HepG2 (cell line): ENCODE data around the gene TCAP. TPM values are rescaled to one million over a fixed set of nuclear protein-coding genes. Genes with fewer than 3 reads are reported as not detected.

ENCODE experiments used
- DZIP1 ChIP-seq: sonication (generic); formaldehyde crosslinking; IDR thresholded peaks from 2 replicates; pipeline ENCODE4 v1.5.0; 2020; ENCODE audit warnings: mild to moderate bottlenecking, missing genetic modification reagents
- EEA1 ChIP-seq: sonication (generic); formaldehyde crosslinking; IDR thresholded peaks from 2 replicates; pipeline ENCODE4 v1.5.1; 2020; ENCODE audit warnings: mild to moderate bottlenecking, missing genetic modification reagents, borderline replicate concordance
- GATAD2A ChIP-seq: IDR thresholded peaks from 2 replicates; pipeline ENCODE4 v1.6.1; 2016
- HOXD1 ChIP-seq: sonication (generic); formaldehyde crosslinking; IDR thresholded peaks from 2 replicates; pipeline ENCODE4 v1.5.0; 2020; ENCODE audit warnings: missing genetic modification reagents
- LBX2 ChIP-seq: sonication (generic); formaldehyde crosslinking; IDR thresholded peaks from 2 replicates; pipeline ENCODE4 v1.5.0; 2020; ENCODE audit warnings: missing genetic modification reagents, mild to moderate bottlenecking, borderline replicate concordance
- MAFK ChIP-seq, 2 experiments: IDR thresholded peaks in 1 of 2; conservative IDR thresholded peaks in 1 of 2; 2 replicates each; pipeline ENCODE4 v1.6.1; 2011; ENCODE audit warnings: improper control_type of control experiment in 2 of 2, low read length in 2 of 2
- PRDM15 ChIP-seq: sonication (generic); formaldehyde crosslinking; IDR thresholded peaks from 2 replicates; pipeline ENCODE4 v1.4.0; 2020; ENCODE audit warnings: missing genetic modification reagents
- ZFX ChIP-seq: sonication (generic); formaldehyde crosslinking; IDR thresholded peaks from 2 replicates; pipeline ENCODE4 v1.4.0; 2020; ENCODE audit warnings: mild to moderate bottlenecking, low read depth, missing genetic modification reagents, moderate library complexity
- ZNF563 ChIP-seq: sonication (generic); formaldehyde crosslinking; IDR thresholded peaks from 2 replicates; pipeline ENCODE4 v1.8.0; 2022; ENCODE audit warnings: mild to moderate bottlenecking, moderate library complexity, missing genetic modification reagents
- ZNF687 ChIP-seq: sonication (generic); formaldehyde crosslinking; IDR thresholded peaks from 2 replicates; pipeline ENCODE4 v1.5.1; 2020; ENCODE audit warnings: mild to moderate bottlenecking, missing genetic modification reagents, moderate library complexity
- ZNF746 ChIP-seq: sonication (generic); formaldehyde crosslinking; IDR thresholded peaks from 2 replicates; pipeline ENCODE4 v1.8.0; 2022; ENCODE audit warnings: mild to moderate bottlenecking, missing genetic modification reagents
- ZNF766 ChIP-seq: sonication (generic); formaldehyde crosslinking; IDR thresholded peaks from 2 replicates; pipeline ENCODE4 v1.5.0; 2020; ENCODE audit warnings: missing genetic modification reagents, borderline replicate concordance
- ZNF816 ChIP-seq: sonication (generic); formaldehyde crosslinking; IDR thresholded peaks from 2 replicates; pipeline ENCODE4 v1.8.0; 2022; ENCODE audit warnings: missing genetic modification reagents, mild to moderate bottlenecking, borderline replicate concordance
- polyA plus RNA-seq, 8 experiments: library from polyadenylated mRNA; depleted of rRNA in 3 of 8; stranded (reverse) in 7 of 8; unstranded in 1 of 8; fragments of >200 nt; fragmentation: Illumina TruSeq in 4 of 8; extraction: Trizol in 4 of 8; gene quantifications; 2 replicates each; pipeline versions ENCODE4 v1.2.1 to v1.2.3, GENCODE V29; 2011 to 2016; ENCODE audit warnings: low read depth in 4 of 8, missing spikeins in 1 of 8, mixed read lengths in 1 of 8; ENCODE audit not compliant: insufficient read depth in 1 of 8
- total RNA-seq, 5 experiments: library from RNA; depleted of rRNA; stranded (reverse); fragments of >200 nt; fragmentation: Illumina TruSeq; extraction: Trizol; gene quantifications; 2 replicates each; pipeline ENCODE4 v1.2.3, GENCODE V29; 2016; ENCODE audit warnings: low read depth in 1 of 5
- TF ChIP-seq, protein P1 (sequence below): sonication (generic); formaldehyde crosslinking; IDR thresholded peaks from 2 replicates; pipeline ENCODE4 v1.4.0; 2020; ENCODE audit warnings: missing genetic modification reagents

TCAP gene
- total and polyA plus RNA-seq, 2 of the 13 experiments (the other 11 are each of a cell fraction or from before 2014, with no cell fraction given): 0.24 to 0.65 TPM

DNA sequence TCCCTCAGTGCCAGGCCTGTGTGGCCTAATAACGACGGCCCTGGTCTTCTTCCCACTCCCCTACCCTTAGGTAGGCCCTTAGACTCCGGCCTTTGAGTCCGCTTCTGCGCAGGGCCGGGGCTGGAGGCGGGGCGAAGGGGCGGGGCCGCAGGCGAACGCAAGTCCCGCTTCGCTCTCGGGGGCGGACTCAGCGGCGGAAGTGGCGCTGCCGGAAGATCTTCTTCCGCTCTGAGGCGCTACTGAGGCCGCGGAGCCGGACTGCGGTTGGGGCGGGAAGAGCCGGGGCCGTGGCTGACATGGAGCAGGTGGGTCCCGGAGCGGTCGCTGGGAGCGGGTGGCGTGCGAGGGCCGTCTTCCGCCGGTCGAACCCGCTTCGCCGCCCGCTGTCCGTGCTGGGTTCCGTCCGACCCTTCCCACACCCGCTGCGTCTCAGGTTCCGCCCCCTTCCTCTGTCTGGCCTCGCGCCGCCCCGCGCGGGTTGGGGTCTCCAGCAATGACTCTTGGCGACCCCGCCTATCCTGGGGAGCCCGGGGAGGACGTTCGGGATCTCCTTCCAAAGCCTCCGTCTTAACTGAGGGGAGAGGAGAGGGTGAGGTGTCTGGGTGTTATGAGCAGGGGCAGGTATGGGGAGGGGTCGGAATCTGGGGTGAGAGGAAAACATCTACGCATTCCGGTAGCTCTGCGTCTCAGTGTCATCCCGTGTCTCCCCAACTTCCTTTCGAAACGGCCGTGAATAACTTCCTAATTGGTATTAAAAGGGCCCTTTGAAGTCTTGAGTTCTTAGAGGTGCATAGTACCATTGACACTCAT lies 28.0 kb upstream of the TCAP start, which contains the start of gene STARD3 (continued):
- peak; percentile 80 for TF ChIP-seq PRDM15 (CRISPR knock-in tag)
- peak; percentile 81 for TF ChIP-seq ZNF746 (CRISPR knock-in tag)
- peak; percentile 75 for TF ChIP-seq ZNF766
- TF ChIP-seq ZFX (CRISPR knock-in tag): peak; percentile 99
- peak; percentile 76 for TF ChIP-seq ZNF563 (CRISPR knock-in tag)
- TF ChIP-seq EEA1: peak; percentile 50; the same call in 1 of the 2 replicates
- TF ChIP-seq GATAD2A: no peak
- TF ChIP-seq MAFK (conservative IDR thresholded peaks at IDR 0.05 in 1 of 2, IDR thresholded peaks at IDR 0.05 in 1 of 2; ENCODE audit: low read length in 2 of 2): no peak
- peak; percentile 87; the same call in 1 of the 2 replicates for TF ChIP-seq ZNF816 (CRISPR knock-in tag)
- TF ChIP-seq LBX2 (CRISPR knock-in tag): peak; percentile 79; the same call in 1 of the 2 replicates
- TF ChIP-seq, protein P1, sequence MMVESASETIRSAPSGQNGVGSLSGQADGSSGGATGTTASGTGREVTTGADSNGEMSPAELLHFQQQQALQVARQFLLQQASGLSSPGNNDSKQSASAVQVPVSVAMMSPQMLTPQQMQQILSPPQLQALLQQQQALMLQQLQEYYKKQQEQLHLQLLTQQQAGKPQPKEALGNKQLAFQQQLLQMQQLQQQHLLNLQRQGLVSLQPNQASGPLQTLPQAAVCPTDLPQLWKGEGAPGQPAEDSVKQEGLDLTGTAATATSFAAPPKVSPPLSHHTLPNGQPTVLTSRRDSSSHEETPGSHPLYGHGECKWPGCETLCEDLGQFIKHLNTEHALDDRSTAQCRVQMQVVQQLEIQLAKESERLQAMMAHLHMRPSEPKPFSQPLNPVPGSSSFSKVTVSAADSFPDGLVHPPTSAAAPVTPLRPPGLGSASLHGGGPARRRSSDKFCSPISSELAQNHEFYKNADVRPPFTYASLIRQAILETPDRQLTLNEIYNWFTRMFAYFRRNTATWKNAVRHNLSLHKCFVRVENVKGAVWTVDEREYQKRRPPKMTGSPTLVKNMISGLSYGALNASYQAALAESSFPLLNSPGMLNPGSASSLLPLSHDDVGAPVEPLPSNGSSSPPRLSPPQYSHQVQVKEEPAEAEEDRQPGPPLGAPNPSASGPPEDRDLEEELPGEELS: peak; percentile 22; the same call in 1 of the 2 replicates
- peak; percentile 92 for TF ChIP-seq HOXD1 (CRISPR knock-in tag)
- TF ChIP-seq DZIP1: peak; percentile 90
- TF ChIP-seq ZNF687 (CRISPR knock-in tag): peak; percentile 94
